Stimulated activated naive CD8-positive, alpha-beta T cell treated with anti-CD3 and anti-CD28 coated beads, Interleukin-15, Interleukin-2, amounts not matched to agents 100 U/mL and 50 U/mL, for 24 hours (primary cell): ENCODE measurements around the gene LRFN5.
"Not testable (repeated sequence)": the region's sequence is repeated elsewhere in the genome, so short reads cannot be mapped to it uniquely, and the experiment has no call there.

Experiments used
- ATAC-seq: fragments of 150-1000 bp; cut with Tn5 transposase; one replicate; pipeline ENCODE4 v1.10.0; 2021
- DNase-seq: peaks from one replicate; pipeline ENCODE4 v3.0.0; 2021

The LRFN5 gene

DNA sequence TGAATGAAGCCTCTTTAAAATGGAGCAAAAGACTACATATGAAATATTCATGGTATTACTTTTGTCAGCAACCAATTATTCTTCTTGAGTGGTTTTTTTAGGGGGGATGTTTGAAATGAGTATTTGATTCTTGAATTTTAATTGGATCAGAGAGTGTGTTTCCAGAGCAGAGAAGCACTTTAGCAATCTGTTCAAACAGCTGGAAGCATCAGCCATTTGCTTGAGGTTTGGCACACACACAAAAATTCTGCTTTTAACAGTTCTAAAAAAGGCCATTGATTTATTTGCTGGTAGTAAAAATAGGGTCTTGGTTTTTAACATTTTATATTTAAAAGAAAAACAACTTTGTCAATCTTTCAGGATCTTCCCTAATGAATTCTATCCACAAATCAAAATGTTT is 292.7 kb downstream of the LRFN5 start:
- ATAC-seq (no peak), DNase-seq (no peak)

DNA sequence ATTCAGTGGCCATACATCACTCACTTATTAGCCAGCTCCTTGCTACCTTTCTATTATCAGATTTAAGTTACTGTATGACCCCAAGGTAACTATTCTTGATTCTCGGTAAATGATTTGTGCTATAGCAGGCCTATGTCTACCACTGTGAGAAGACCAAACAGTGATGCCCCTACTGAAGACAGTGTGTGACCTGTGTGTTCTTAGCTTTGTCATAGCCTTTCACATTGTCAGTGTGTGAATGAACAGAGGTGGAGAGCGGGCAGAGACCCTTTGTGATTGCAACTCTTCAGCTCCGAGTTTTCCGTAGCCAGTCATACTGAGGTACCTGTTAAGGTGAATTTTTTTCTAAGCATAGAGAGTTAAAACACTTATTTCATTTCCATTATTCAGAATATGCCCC is 294.0 kb downstream of the LRFN5 start:
- ATAC-seq (no peak), DNase-seq (no peak)

DNA sequence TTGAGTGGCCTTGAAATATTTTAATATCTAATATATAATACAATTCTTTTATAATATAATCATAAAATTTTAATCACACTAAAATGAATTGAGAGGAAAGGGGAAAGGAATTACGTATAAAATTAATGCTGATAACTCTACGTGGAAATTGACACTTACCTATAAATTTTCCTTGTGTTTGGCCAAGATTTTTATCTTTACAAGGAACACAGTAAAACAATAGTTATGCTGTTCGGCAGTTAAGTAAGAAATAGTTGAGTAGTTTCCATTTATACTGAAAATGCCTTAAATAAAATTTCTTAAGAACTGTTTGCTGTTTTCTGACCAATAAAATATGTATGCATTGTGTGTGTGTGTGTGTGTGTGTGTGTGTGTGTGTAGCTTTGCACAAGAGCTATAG is 294.4 kb downstream of the LRFN5 start:
- DNase-seq (no peak), ATAC-seq (no peak)

DNA sequence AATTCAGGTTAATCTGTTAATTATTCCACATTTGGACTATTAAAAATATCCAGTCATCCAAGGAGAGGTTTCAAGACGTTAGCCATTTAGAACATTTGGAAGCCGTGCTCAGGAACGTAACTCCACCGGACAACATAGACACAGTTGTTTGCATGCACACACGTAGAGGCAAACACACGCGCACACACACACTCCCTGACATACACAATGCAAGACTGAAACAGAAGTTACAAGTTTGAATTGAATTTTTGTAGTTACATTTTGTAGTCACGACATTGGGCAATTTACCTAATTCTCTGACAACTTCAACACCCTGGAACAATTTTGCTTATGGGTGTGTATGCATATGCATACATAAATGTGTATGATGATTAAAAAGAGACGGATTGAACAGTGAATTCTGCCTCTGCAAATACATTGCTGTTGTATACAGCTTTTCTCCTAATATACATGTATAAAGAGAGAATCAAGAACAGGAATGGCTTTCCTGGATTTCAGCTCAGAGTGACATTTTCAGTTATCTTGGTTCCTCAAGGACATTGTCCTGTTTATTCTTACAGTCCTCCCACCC is 298.8 kb downstream of the LRFN5 start:
- no peak for DNase-seq
- no peak for ATAC-seq

DNA sequence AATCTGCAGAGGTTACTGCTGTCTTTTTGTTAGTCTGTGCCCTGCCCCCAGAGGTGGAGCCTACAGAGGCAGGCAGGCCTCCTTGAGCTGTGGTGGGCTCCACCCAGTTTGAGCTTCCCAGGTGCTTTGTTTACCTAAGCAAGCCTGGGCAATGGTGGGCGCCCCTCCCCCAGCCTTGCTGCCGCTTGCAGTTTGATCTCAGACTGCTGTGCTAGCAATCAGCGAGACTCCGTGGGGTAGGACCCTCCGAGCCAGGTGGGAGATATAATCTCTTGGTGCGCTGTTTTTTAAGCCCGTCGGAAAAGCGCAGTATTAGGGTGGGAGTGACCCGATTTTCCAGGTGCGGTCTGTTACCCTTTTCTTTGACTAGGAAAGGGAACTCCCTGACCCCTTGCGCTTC is 304.5 kb downstream of the LRFN5 start:
- ATAC-seq, DNase-seq: not testable (repeated sequence)

DNA sequence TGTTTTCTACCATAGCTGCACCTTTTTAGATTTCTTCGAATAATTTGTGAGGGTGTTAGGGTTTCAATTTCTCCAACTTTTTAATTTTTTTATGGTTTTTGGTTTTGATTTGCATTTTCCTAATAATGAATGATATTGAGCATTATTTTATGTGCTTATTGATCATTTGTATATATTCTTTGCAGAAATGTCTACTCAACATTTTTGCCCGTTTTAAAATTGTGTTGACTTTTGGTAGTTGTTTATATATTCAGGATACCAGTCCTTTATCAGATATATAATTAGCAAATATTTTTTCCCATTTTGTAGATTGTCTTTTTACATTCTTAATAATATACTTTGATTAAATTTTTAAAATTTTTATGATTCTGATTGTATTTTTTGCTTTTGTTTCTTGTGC is 306.7 kb downstream of the LRFN5 start:
- DNase-seq (no peak), ATAC-seq (no peak)

DNA sequence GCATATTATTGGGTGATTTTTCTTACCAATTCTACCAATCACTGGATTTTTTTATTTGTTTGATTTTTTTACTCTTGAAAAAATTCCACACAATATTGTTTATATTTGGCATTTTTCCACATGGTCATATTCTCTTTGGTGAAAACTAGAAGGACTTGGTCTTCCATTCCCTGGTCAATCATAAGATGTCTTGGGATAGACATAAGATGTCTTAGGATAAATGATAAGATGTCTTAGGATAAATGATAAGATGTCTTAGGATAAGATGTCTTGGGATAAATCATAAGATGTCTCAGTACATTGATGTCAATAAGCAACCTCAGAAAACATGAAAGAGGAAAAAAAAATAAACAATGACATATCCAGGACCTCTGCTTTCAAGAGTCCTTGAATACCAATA is 309.1 kb downstream of the LRFN5 start:
- ATAC-seq = no peak
- DNase-seq = no peak

DNA sequence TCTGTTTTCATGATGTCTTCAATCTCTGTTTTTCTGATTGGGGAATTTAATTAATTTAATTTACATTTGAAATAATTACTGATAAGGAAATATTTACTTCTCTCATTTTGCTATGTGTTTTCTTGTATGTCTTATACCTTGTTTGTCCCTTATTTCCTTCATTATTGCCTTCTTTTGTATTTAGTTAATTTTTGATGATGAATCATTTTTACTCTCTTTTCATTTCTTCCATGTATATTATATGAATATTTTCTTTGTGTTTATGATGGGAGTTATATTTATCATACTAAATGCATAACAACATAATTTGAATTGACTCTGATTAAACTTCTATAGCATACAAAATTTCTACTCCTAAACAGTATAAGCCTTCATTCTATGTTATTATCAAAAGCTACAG is 309.6 kb downstream of the LRFN5 start:
- no peak for ATAC-seq
- DNase-seq = no peak

DNA sequence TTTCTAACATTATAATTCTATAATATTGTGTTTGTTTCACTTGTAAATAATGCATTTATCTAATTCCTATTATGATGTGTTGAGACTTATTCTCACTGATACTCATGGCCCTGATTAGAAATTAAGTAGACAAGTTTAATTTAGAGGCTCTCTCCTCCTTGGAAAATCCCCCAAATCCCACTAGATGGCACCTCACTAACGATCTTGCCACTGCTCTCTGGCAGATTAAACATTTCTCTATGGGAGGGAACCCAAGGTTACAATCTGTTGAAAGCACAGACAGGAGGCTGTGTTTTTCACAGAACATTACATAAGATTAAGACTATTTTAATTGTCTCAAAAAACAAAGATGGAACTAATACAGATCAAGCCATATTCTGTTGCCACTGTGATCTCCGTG is 318.7 kb downstream of the LRFN5 start:
- no peak for DNase-seq
- no peak for ATAC-seq

DNA sequence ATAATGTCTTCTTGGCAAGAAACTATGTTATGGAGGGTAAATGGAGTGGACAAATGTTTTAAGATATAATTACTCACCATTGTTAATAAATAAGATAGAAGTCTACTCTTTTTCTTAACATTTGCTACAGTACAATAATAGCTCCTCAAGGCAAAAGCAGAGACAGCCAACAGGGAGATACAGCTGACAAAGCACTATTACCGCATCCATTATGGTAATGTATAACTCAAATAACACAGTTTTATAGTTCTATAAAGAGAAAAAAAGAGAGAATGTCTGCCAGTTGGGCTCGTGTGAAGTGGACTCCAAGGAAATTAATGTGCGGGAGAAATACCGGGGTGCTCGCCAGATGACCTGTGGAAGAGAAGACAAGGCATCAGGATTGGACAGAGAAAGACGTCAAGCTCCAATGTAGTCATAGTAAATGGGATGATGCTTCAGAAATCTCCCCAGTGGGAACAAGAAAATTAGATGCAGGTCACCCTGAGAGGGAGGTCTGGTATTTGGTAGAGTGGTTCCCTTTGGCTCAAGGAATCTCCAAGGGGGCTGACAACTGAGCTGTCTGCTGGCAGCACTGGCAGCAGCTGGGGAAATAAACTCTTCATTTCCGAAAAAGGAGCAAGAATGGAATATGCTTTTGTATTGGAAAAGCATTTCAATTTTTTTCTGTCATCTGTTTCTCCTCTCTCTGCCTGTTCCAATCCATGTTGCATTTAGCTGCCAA is 343.9 kb downstream of the LRFN5 start:
- ATAC-seq = no peak
- no peak for DNase-seq
